ENCODE measurements around the gene SPINK8.

GRCh38 chr3:48361928-48362327 lies 28.5 kb upstream of the SPINK8 start:
- TF ChIP-seq POLR2AphosphoS5 (IDR thresholded peaks at IDR 0.05), result no peak
- TF ChIP-seq CTCF (IDR thresholded peaks at IDR 0.05), result no peak
- TF ChIP-seq POLR2A (IDR thresholded peaks at IDR 0.05), result no peak

All from suprapubic skin (tissue), 4 donors.